HUES48 (cell line): ENCODE results near the gene TOB2.
"Not testable (repeated sequence)": the region's sequence is repeated elsewhere in the genome, so short reads cannot be mapped to it uniquely, and the experiment has no call there.

ENCODE experiments used
- H3K27ac ChIP-seq: one replicate; pipeline ENCODE4 v1.7.0; 2013; ENCODE audit warnings: low read depth, low read length, inconsistent platforms
- H3K27me3 ChIP-seq: 2 replicates; pipeline ENCODE4 v1.6.1; 2013; ENCODE audit warnings: mild to moderate bottlenecking, low read length; ENCODE audit not compliant: control insufficient read depth, insufficient read depth
- H3K36me3 ChIP-seq: 2 replicates; pipeline ENCODE4 v1.6.1; 2013; ENCODE audit warnings: low read length; ENCODE audit not compliant: control insufficient read depth, insufficient read depth
- H3K4me1 ChIP-seq: 2 replicates; pipeline ENCODE4 v1.6.1; 2013; ENCODE audit warnings: mild to moderate bottlenecking, low read length; ENCODE audit not compliant: control insufficient read depth, insufficient read depth
- H3K4me3 ChIP-seq: 2 replicates; pipeline ENCODE4 v1.5.1; 2013; ENCODE audit warnings: mild to moderate bottlenecking, low read depth, low read length
- H3K9ac ChIP-seq: 2 replicates; pipeline ENCODE4 v1.6.1; 2013; ENCODE audit warnings: mild to moderate bottlenecking, low read depth, low read length, moderate library complexity
- H3K9me3 ChIP-seq: 2 replicates; pipeline ENCODE4 v1.6.1; 2013; ENCODE audit warnings: low read length; ENCODE audit not compliant: control insufficient read depth, insufficient read depth

TOB2 gene

DNA sequence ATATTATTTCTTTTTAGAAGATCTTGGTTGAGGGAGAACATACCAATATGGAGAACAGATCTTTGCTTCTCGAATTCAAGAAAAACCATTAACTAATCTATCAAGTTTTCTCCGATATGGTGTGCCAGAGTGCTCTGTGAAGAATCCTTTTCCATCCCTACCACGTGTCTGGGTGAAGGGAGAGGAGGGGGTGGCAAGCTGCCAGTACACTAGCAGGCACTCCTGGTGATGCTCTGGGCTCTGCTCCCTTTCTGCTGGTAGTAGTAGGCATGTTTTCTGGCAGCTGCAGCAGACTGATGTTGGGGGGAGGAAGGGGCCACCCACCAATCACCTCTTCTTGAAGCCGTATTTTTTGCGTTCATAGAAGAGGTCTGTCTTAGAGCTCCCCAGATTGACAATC, 13.5 kb upstream of the TOB2 start:
- not testable (repeated sequence) for H3K9me3 ChIP-seq, H3K9ac ChIP-seq, H3K27me3 ChIP-seq, H3K27ac ChIP-seq, H3K4me3 ChIP-seq, H3K4me1 ChIP-seq
- H3K36me3 ChIP-seq: peaks cover 70% of the 10 kb centered on the region

DNA sequence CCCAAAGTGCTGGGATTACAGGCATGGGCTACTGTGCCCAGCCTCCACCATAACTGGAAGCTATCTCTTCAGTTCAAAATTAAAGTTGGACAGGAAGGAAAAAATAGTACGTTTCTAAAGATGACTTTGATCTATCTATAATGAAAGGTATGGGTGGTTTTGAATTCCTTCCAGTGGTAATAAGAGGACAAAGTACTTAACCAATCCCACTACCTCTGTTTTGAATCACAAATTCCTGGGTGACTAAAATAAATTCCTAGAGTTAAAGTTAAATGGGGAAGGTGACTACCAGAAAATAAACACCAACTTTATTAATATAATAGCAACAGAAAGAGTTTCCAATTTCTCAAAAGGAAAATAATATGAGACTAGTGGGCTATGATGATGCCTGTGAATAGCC, 12.8 kb upstream of the TOB2 start:
- H3K4me1 ChIP-seq: no peaks in the 10 kb centered on the region
- no peaks in the 10 kb centered on the region for H3K9me3 ChIP-seq
- no peak overlapping the region for H3K9ac ChIP-seq
- H3K4me3 ChIP-seq: no peak overlapping the region
- H3K36me3 ChIP-seq: peaks cover 63% of the 10 kb centered on the region
- no peak overlapping the region for H3K27ac ChIP-seq
- H3K27me3 ChIP-seq: no peaks in the 10 kb centered on the region

DNA sequence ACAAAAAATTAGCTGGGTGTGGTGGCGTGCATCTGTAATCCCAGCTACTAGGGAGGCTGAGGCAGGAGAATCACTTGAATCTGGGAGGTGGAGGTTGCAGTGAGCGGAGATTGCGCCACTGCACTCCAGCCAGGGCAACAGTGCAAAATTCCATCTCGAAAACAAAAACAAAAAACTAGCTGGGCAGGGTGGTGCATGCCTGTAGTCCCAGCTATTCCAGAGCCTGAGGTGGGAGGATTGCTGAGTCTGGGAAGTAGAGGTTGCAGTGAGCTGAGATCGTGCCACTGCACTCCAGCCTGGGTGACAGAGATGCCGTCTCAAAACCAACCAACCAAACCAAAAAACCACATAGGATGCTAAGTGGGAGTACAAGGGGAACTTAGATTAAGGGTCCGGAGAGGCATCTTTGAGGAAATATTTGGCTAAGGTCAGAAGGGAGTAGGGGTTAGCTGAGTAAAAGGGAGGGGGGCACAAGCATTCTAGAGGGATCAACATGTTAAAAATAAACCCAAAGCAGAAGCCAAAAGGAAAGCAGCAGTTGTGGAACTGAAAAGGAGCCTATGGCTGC, 11.6 kb upstream of the TOB2 start:
- Histone ChIP-seq H3K27me3 (no peaks in the 10 kb centered on the region), H3K9me3 (no peaks in the 10 kb centered on the region), H3K4me3 (no peak overlapping the region), H3K36me3 (peaks cover 53% of the 10 kb centered on the region), H3K9ac (no peak overlapping the region), H3K27ac (no peak overlapping the region), H3K4me1 (no peaks in the 10 kb centered on the region)

DNA sequence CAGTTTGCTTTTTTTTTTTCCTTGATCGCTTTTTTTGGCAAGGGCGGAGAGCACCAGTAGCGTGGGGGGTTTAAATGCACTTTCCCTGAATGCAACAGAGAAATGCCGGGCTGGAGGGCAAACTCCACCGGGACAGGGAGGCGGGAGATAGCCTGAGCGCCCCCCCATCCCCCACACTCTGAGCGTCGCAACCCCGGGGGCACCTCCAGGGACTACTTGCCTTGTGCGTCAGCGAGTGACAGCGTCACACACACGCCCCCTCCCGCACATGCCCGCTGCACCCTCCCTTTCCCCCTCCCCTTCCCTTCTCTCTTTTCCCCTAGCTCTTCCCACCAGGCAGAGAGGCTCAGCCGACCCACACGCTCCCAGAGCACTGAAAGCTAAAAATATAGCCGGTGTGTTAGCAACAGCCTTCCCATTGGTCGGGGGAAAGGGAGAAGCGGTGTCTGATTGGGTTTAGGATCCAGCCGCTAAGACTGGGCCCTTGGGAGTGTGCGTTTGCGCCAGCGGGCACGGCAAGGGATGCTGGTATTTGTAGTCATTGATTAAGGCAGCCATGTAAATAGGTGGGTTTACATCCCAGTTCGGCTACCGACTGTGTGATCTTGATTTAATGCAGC, 1.7 kb upstream of the TOB2 start:
- no peaks in the 10 kb centered on the region for H3K27me3 ChIP-seq
- peak overlapping the region; percentile 80 for H3K4me3 ChIP-seq
- H3K9me3 ChIP-seq: no peaks in the 10 kb centered on the region
- peak overlapping the region; percentile 100 for H3K27ac ChIP-seq
- H3K4me1 ChIP-seq: peaks cover 6% of the 10 kb centered on the region
- no peaks in the 10 kb centered on the region; the same call in 1 of the 2 replicates for H3K36me3 ChIP-seq
- peak overlapping the region; percentile 93 for H3K9ac ChIP-seq

DNA sequence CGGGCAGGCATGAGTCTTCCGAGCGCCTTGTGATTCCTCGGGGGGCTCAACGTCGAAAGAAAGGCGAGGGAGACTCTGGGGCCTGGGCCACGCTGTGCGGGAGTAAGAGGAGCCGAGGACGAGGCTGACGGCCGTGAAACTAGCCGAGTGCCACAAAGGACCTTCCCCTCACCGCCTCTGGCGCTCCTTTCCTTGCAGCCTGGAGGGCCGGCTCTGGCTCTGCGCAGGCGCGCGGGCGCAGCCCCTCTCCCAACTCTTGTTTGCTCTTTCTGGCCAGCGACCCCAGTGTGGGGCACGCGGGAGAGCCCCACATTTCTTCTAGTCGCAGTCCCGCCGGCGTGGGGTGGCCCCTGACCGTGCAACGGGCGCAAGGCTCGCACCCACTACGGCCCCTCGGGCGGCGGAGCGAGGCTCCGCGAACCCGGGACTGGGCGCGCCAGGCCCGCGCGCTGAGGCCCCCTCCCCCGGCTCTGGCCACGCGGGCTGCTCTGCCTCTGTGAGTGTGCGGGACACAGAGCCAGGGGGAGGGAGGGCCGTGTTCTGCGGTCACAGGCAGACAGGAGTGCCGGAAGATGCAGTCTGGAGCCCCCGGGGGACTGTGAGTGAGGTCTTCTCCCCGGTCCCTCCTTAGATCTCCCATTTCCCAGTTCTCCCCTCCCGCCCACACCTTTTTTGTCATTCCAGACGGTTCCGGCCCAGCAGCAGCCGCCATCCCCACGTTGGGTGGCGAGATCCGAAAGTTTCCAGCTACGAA, 1.0 kb upstream of the TOB2 start:
- Histone ChIP-seq H3K9me3 (no peaks in the 10 kb centered on the region), H3K4me1 (peaks cover 6% of the 10 kb centered on the region), H3K36me3 (peaks cover 7% of the 10 kb centered on the region), H3K27me3 (no peaks in the 10 kb centered on the region), H3K27ac (peak overlapping the region; percentile 100), H3K4me3 (peak overlapping the region; percentile 80), H3K9ac (peak overlapping the region; percentile 93)

DNA sequence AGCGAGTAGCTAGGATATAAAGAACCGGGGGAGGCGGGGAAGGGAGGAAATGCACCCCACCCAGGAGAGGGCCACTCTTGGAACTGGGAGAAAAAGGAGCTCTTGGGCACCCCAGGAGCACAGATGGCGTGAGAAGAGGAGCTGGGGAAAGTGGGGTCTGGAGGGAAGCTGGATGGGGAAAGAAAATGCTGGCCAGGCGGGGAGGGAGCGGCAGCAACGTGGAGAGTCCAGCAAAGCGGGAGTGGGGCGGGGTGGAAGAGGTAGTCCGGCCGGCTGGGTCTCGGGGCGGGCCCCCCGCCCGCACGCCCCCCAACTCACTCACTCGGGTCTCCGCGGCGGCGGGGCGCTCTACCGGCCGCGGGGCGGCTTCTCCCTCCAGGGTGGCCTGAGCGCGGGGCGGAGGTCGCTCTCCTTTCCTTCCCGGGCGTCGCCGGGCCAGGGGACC, 522 bp downstream of the TOB2 start:
- Histone ChIP-seq H3K27ac (peak overlapping the region; percentile 100), H3K9ac (peak overlapping the region; percentile 93), H3K4me3 (peak overlapping the region; percentile 80), H3K27me3 (no peaks in the 10 kb centered on the region), H3K4me1 (peaks cover 6% of the 10 kb centered on the region), H3K36me3 (peaks cover 18% of the 10 kb centered on the region), H3K9me3 (no peaks in the 10 kb centered on the region)

DNA sequence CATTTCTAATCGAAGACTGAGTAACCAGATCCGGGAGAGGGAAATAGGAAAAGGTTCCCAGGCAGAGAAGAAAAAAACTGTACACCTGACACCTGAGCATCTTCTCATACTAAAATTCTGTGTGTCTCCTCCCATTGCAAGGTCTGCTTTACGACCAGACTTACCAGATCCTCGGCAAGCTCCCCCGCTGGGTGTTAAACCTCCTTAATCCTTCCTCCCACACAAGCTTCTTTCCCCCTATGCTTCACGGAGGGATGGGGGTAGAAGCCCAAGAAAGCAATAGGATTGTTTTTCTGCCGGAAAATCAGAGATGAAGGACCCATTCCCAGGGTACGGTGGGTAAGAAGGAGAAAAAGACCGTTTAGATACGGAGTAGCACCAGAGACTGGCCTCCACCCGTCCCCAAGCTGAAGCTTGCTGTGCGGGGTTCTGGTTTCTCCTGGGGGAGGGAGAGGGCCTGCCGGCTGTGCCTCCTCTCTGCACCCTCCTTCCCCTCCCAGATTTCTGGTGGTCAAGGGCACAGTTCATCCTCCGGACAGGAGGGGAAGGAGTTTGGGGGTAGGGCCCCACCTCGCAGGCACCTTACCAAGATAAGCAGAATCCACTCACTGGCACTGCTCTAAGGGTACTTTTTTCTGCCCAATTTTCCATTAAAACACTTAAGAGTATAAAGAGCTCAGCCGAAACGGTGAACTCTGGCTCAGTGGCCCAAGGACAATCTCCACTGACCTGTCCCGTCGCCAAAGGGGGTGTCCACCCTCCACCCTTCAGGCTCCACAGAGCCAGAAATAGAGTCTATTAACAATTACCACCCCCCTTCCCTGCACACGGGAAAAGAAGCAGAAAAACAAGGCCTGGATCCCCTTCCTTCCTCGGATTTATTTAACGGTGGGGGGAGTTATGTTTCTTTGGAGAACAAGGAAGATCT, 1.2 kb downstream of the TOB2 start:
- Histone ChIP-seq H3K27ac (peak overlapping the region; percentile 100), H3K27me3 (no peaks in the 10 kb centered on the region), H3K9me3 (no peaks in the 10 kb centered on the region), H3K4me1 (peaks cover 6% of the 10 kb centered on the region), H3K4me3 (peak overlapping the region; percentile 80), H3K36me3 (peaks cover 25% of the 10 kb centered on the region), H3K9ac (peak overlapping the region; percentile 93)

DNA sequence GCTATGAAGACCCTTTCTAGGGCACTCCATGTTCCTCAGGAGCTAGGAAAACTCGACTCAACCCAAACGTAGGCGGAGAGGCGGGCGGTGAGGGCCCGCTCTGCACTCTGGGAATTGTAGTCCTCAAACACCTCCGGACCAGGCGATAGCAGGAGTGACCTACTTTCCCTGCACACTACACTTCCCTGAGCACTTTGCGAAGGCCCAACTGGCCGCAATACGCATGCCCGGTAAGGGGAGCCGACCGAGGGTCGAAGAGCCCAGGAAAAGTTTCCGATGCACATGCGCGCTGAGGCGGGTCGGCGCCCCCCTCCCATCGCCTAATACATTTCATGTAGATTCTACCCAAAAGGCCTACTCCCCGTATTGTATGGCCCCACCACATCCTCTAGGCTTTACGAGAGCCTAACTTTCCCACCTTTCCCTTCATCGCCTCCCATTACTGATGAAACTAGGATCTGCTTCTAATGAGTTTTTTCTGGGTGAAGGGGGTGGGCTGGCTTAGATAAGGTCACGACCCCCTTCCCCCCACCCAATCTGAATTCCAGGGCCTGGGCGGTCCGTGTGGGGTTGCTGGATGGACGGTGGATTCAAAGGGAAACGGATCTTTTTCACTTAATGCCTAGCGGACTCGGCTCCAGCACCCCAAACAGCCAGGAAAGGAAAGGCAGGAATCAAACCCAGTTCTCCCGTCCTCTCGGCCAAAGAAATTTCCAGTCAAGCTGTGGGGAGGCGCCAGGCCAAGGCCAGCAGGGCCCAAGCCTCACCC, 2.1 kb downstream of the TOB2 start:
- Histone ChIP-seq H3K36me3 (peaks cover 30% of the 10 kb centered on the region), H3K27me3 (no peaks in the 10 kb centered on the region), H3K9ac (peak overlapping the region; percentile 93), H3K4me1 (peaks cover 6% of the 10 kb centered on the region), H3K9me3 (no peaks in the 10 kb centered on the region), H3K4me3 (peak overlapping the region; percentile 80), H3K27ac (peak overlapping the region; percentile 100)

DNA sequence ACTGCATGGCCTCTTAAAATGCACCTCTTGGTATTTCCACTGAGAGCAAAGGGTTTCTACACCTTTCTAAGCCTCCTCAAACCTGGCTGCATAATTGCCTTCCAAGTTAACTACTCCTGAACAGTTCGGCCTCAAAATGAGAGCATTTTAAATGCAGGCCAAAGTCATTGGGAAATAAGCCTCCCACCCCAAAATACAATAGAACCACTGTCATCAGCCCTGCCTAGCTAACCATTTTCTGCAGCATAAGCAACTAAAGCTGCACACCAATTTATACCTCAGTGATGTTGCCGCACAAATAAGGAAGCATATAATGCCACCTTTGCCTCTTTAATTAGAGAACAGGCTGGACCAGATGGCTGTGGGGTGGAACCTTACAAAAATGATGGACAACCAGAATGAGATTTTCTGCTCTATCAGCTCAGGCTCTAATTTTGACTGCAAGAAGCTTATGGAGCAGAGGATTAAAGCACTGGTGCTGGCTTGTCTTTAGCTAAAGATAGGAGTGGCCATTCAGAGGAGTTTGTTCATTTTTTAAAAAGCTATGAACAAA, 4.3 kb downstream of the TOB2 start:
- no peak overlapping the region for H3K27ac ChIP-seq
- no peaks in the 10 kb centered on the region for H3K9me3 ChIP-seq
- H3K9ac ChIP-seq: no peak overlapping the region
- no peaks in the 10 kb centered on the region for H3K27me3 ChIP-seq
- H3K4me3 ChIP-seq: no peak overlapping the region
- peaks cover 47% of the 10 kb centered on the region for H3K36me3 ChIP-seq
- H3K4me1 ChIP-seq: no peaks in the 10 kb centered on the region; the same call in 1 of the 2 replicates

DNA sequence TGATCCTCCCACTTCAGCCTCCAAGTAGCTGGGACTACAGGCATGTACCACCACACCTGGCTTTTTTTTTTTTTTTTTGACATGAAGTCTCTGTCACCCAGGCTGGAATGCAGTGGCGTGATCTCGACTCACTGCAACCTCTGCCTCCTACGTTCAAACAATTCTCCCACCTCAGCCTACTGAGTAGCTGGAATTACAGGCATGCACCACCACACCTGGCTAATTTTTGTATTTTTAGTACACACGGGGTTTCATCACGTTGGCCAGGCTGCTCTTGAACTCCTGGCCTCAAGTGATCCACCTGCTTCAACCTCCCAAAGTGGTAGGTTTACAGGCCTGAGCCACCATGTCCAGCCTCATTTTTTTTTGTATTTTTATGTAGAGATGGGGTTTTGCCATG, 6.1 kb downstream of the TOB2 start:
- H3K4me3 ChIP-seq, H3K27ac ChIP-seq, H3K9me3 ChIP-seq, H3K27me3 ChIP-seq, H3K4me1 ChIP-seq, H3K9ac ChIP-seq: not testable (repeated sequence)
- H3K36me3 ChIP-seq: peaks cover 65% of the 10 kb centered on the region
